Measurements from ENCODE around the gene TAAR5.
"Not testable (repeated sequence)": the region's sequence is repeated elsewhere in the genome, so short reads cannot be mapped to it uniquely, and the experiment has no call there.

Gene TAAR5

DNA sequence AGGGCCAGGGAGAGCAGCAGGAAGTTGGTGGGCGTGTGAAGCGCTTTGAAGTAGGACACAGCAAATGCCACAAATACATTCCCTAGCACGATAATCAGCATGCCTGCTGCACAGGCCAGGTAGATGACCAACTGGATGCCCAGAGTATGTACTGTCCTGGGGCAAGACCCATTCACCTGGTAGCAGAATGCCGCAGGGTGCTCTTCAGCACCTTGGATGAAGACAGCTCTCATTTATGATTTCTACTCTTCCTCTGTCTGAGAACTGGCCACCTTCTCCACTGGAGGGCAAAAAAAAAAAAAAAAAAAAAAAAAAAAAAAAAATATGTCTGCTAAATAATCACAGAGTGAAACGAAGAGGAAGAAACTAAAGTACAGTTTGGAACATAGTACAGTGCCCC, at the start of gene TAAR5:
TSS of gene TAAR5 (minus strand) at position 288 of the 400 bp plus-strand sequence. CDS start at position 233, 55 bp downstream.
- no peak for DNase-seq (ENCODE audit: low read depth)

DNA sequence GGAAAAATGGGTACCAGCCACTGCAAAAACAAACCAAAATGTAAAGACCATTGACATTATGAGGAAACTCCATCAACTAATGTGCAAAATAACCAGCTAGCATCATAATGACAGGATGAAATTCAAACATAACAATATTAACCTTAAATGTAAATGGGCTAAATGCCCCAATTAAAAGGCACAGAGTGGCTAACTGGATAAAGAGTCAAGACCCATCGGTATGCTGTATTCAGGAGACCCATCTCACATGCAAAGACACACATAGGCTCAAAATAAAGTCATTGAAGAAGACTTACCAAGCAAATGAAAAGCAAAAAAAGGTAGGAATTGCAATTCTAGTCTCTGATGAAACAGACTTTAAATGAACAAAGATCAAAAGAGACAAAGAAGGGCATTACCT, 47.6 kb upstream of the TAAR5 start:
- not testable (repeated sequence) for DNase-seq (ENCODE audit: low read depth)

- DNase-seq (ENCODE audit: low read depth): not testable (repeated sequence)
Observed at GRCh38 chr6:132635906-132636305, 46.4 kb upstream of the TAAR5 start.

GRCh38 chr6:132635288-132635687, 45.7 kb upstream of the TAAR5 start:
- not testable (repeated sequence) for DNase-seq (ENCODE audit: low read depth)

DNA sequence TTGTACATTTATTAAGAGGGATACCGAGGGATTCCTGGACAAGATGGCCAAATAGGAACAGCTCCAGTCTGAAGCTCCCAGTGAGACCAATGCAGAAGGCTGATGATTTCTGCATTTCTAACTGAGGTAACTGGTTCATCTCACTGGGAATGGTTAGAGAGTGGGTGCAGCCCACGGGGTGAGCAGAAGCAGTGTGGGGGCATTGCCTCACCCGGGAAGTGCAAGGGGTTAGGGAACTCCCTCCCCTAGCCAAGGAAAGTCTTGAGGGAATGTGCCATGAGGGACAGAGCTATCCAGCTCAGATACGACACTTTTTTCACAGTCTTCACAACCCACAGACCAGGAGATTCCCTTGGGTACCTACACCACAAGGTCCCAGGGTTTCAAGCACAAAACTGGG, 45.3 kb upstream of the TAAR5 start:
- DNase-seq (ENCODE audit: low read depth): no peak

DNA sequence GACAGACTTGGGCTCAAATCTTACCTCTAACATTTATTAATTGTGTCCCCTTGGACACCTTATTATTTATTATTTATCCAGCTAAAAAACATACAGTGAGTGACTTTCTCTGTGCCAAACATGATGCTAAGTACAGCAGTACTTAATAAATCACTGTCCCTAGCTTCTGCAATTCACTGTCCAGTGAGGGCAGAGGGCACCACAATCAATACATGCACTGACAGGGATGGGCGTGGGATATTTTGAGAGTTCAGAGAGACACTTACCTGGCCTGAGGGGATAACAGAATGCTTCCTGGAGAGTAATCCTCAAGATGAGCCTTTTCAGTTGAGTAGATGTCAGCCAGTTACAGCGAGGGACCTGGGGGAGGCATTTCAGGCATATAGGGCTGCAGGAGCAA, 43.8 kb upstream of the TAAR5 start:
- DNase-seq (ENCODE audit: low read depth): no peak

GRCh38 chr6:132624175-132624574, 34.6 kb upstream of the TAAR5 start, which contains the start of gene TAAR2:
TAAR2 (minus strand) TSS chr6:132624275; CDS start chr6:132624275, 0 bp downstream.
- DNase-seq (ENCODE audit: low read depth): no peak

- no peak for DNase-seq (ENCODE audit: low read depth)
Observed at GRCh38 chr6:132623106-132623845, 33.7 kb upstream of the TAAR5 start.

GRCh38 chr6:132616677-132617076, 27.1 kb upstream of the TAAR5 start:
- no peak for DNase-seq (ENCODE audit: low read depth)

DNA sequence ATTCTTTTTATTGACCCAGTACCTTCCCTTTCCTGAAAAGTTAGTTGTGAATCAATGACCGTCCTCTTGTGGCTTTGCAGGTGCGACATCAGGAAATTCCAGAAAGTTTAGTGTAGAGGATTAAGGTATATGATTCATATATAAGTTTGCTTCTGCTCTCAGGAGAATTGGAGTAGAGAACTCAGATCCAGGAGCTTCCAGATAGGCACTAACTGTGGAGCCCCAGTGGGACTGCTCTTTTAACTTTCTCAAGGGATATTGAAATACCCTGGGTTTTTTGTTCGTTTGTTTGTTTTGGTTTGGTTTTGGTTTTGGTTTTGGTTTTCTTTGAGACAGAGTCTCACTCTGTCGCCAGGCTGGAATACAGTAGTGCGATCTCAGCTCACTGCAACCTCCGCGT, 25.0 kb upstream of the TAAR5 start:
- no peak for DNase-seq (ENCODE audit: low read depth)

- no peak for DNase-seq (ENCODE audit: low read depth)
Observed at GRCh38 chr6:132612449-132613108, 23.0 kb upstream of the TAAR5 start.

GRCh38 chr6:132611616-132612015, 22.1 kb upstream of the TAAR5 start:
- DNase-seq (ENCODE audit: low read depth): no peak

- DNase-seq (ENCODE audit: low read depth): no peak
Observed at GRCh38 chr6:132607544-132608233, 18.1 kb upstream of the TAAR5 start.

- DNase-seq (ENCODE audit: low read depth): no peak
Observed at GRCh38 chr6:132604635-132605152, 15.2 kb upstream of the TAAR5 start.

- DNase-seq (ENCODE audit: low read depth): not testable (repeated sequence)
Observed at GRCh38 chr6:132600900-132601299, 11.4 kb upstream of the TAAR5 start.

DNA sequence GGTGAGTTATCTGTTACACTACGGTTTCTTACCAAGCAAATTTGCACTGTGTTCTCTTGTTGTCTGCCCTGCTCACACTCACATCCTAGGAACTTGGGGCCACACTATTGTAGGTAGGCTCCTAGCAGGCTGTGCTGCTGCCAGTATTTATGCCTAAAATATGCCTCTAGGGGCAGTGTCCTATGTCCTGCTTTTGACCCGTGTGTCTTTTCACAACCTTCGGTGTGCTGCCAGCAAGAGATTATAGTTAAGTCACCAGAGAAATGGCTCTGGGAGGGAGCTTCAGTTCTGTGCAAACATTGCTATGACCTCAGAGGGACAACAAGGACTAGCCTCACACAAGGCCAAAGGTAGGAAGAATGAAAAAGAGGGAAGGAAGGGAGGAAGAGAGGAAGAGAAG, 8.9 kb upstream of the TAAR5 start:
- DNase-seq (ENCODE audit: low read depth): peak; percentile 3

DNA sequence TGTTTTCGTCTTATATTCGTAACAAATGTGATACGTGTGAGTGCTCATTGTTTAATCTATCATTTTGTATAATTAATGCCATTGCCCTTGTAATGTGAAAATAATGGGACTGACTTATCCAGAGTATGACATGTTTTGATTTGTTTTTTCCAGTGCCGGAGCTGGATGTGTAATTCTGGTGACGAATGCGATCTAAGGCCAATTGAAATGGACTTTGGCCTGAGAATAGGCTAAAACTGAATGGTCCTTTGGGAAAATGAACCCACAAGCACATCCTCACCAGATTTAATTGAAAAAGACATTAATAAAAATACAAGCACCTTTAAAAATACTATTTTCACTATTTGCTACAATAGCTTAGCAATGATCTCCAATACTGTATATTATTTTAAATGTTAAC, 6.7 kb upstream of the TAAR5 start:
- no peak for DNase-seq (ENCODE audit: low read depth)

DNA sequence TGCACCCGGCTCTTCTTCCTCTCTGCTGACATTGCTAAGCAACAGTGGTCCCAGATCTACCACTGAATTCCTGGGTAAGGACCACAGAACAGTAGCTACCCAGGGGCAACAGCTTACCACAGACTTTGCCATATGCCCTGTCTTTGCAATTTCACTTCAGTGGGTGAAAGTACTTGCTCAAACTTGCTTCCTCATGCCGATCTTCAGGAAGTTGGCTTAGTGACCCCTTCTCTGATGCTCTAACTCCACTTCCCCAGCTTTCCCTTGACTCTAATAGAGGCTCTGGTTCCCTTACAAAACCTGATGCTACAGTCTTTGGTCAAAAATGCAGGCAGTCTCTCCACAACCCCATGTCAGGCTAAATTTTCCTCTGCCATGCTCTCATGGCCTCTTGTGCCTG, 3.3 kb upstream of the TAAR5 start:
- DNase-seq (ENCODE audit: low read depth): no peak

DNA sequence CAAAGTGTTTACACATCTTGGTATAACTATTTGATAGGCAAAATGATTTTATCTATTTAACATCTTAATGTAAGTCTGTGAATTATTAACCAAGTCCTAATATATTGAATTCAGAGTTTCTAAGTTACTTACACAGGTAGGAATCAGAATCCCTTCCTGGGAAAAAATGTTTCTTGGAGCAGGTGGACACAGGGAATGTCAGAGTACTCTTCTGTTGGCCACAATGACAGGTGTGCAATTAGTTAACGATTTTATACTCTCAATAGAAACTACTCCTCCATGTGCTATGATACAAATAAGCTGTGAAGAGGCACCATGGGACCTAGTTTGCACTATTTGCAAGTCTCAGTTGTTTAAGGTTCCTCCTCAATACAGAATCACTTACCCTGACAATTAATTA, 821 bp upstream of the TAAR5 start:
- no peak for DNase-seq (ENCODE audit: low read depth)

- DNase-seq (ENCODE audit: low read depth): no peak
Observed at GRCh38 chr6:132587424-132587823, 2.1 kb downstream of the TAAR5 start.

DNA sequence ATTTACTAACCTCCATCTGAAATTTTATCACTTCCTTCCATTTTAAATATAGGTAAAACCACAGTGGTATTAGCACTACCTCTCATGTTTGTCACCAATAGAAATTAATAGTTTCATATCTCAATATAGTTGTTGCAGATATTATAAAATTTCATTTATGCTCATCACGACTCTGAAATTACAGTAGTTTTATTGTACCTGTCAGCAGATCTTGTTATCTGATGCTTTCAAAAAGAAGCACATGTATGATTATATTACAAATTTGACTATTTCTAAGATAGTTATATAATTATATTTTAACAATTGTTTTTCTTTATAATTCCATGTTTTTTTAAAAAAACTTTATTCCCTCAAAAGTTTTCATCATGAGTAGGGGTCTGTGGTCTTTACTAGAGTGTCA, 4.8 kb downstream of the TAAR5 start:
- no peak for DNase-seq (ENCODE audit: low read depth)

- DNase-seq (ENCODE audit: low read depth): no peak
Observed at GRCh38 chr6:132571774-132572173, 17.8 kb downstream of the TAAR5 start.
